Measurements from ENCODE around the gene ZBTB16.

DNA sequence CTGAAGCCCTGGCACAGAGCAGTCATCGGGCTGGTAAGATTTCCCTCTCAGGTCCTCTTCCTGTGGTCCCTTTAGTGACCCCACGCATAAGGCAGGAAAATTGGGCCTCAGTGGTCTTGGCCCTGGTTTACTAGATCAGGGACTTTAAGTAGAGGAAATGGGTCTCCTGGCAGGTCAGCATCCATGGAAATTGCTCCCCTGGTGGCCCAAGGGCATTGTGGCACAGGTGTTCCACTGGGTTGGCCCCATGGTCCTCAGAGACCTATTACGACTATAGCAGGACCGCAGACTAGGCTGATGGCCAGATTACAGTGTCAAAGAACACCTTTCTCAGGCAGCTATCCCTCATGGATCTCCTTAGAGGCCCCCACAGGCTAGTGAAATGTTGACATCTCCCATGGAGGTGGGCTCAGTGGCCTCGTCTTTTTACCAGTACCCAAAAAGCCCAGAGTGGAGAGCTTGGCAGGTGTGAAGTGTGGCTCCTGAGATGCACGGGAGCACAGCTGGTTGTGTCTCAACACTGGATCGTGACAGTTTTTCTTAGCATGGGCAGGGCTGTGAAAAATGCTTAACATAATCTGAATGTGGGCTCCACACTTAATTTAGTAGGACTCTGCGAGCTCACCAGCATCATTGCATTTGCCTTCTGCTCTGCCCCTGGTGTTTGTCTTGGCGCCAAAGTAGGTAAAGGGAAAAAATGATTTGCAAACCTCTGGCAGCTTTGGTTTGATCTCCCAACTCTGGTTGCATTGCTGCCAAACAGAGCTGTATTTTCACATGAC is 74.2 kb downstream of the ZBTB16 start:
- no peak for TF ChIP-seq CTCF (IDR thresholded peaks at IDR 0.05; ENCODE audit: poor library complexity, severe bottlenecking)
- TF ChIP-seq TAF1 (IDR thresholded peaks at IDR 0.05; ENCODE audit: low read depth), result no peak
- no peak for TF ChIP-seq REST (IDR thresholded peaks at IDR 0.05; ENCODE audit: borderline replicate concordance)
- no peak for TF ChIP-seq EP300 (conservative IDR thresholded peaks at IDR 0.05; ENCODE audit: poor library complexity, severe bottlenecking)
- no peak for TF ChIP-seq RAD21 (conservative IDR thresholded peaks at IDR 0.05)
- TF ChIP-seq POLR2AphosphoS5 (IDR thresholded peaks at IDR 0.05), result no peak
